DND-41 (cell line): ENCODE data around the gene RUVBL1.

ENCODE experiments used
- ATAC-seq: fragments of 200-7000 bp; cut with Tn5 transposase; 3 replicates; pipeline ENCODE4 v1.9.1; 2021; ENCODE audit warnings: low read depth; ENCODE audit not compliant: insufficient read depth
- DNase-seq: peaks from one replicate; pipeline ENCODE4 v3.0.0-alpha.2; 2020
- H2AFZ ChIP-seq: 2 replicates; pipeline ENCODE4 v1.6.0; 2012; ENCODE audit warnings: low read depth, low read length
- H3K27ac ChIP-seq: 2 replicates; pipeline ENCODE4 v1.5.1; 2012; ENCODE audit warnings: low read length, inconsistent platforms
- H3K27me3 ChIP-seq: fragments of 200-600 bp; sonication (generic); 2 replicates; pipeline ENCODE4 v1.6.0; 2012; ENCODE audit warnings: low read length, mild to moderate bottlenecking, inconsistent platforms; ENCODE audit not compliant: insufficient read depth, poor library complexity
- H3K36me3 ChIP-seq: 2 replicates; pipeline ENCODE4 v1.5.1; 2012; ENCODE audit warnings: low read length, inconsistent platforms; ENCODE audit not compliant: insufficient read depth
- H3K4me1 ChIP-seq: 2 replicates; pipeline ENCODE4 v1.5.1; 2012; ENCODE audit warnings: mild to moderate bottlenecking, low read length; ENCODE audit not compliant: insufficient read depth
- H3K4me2 ChIP-seq: 2 replicates; pipeline ENCODE4 v1.6.0; 2012; ENCODE audit warnings: mild to moderate bottlenecking, moderate library complexity, low read length, inconsistent platforms; ENCODE audit not compliant: insufficient read depth
- H3K4me3 ChIP-seq, 2 experiments: fragments of 200-600 bp in 1 of 2; shearing (Covaris generic) in 1 of 2; 2 replicates each; pipeline ENCODE4 v1.5.1; 2012 to 2016; ENCODE audit warnings: inconsistent platforms in 2 of 2, low read length in 2 of 2, mild to moderate bottlenecking in 2 of 2, low read depth in 1 of 2, moderate library complexity in 1 of 2
- H3K79me2 ChIP-seq: 2 replicates; pipeline ENCODE4 v1.6.0; 2012; ENCODE audit warnings: low read length, inconsistent platforms; ENCODE audit not compliant: insufficient read depth
- H3K9ac ChIP-seq: 2 replicates; pipeline ENCODE4 v1.6.0; 2012; ENCODE audit warnings: low read depth, mild to moderate bottlenecking, inconsistent platforms, low read length, moderate library complexity
- H3K9me3 ChIP-seq: 2 replicates; pipeline ENCODE4 v1.5.1; 2012; ENCODE audit warnings: low read length, moderate library complexity, mild to moderate bottlenecking, inconsistent platforms; ENCODE audit not compliant: insufficient read depth, severe bottlenecking
- H4K20me1 ChIP-seq: 2 replicates; pipeline ENCODE4 v1.6.0; 2012; ENCODE audit warnings: low read length; ENCODE audit not compliant: insufficient read depth
- EZH2 ChIP-seq: IDR thresholded peaks from 3 replicates; pipeline ENCODE4 v1.6.1; 2012; ENCODE audit warnings: borderline replicate concordance, low read depth, mild to moderate bottlenecking, moderate library complexity, low read length, inconsistent platforms; ENCODE audit not compliant: severe bottlenecking
- TF ChIP-seq, protein P1 (sequence below): IDR thresholded peaks from 2 replicates; pipeline ENCODE4 v1.5.1; 2012; ENCODE audit warnings: borderline replicate concordance, low read length, moderate library complexity, mild to moderate bottlenecking; ENCODE audit not compliant: poor library complexity, severe bottlenecking; ENCODE audit errors: extremely low read depth

Gene RUVBL1

DNA sequence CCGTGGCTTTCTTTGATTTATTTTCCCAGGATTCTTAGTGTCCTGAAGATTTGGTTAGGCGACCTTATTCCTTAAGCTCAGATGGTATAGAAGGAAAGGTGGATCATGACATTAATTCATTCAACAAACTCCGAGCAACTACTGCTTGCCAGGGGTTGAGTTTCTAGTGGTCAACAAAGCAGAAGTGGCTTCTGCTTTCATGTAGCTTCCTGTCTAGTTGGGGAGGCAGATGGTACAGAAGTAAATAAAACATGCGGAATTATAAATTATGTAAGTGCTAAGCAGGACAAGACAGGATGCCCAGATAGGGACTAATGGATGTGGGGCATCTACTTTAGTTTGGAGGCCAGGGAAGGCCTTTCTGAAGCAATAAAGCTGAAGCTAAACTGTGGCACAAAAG lies 45.2 kb upstream of the RUVBL1 start:
- no peak overlapping the region for H3K27ac ChIP-seq
- H3K9ac ChIP-seq = no peak overlapping the region
- no peaks in the 10 kb centered on the region for H3K4me1 ChIP-seq
- no peaks in the 10 kb centered on the region for H3K27me3 ChIP-seq
- H3K4me3 ChIP-seq = no peak overlapping the region
- no peak for TF ChIP-seq EZH2
- TF ChIP-seq, protein P1, sequence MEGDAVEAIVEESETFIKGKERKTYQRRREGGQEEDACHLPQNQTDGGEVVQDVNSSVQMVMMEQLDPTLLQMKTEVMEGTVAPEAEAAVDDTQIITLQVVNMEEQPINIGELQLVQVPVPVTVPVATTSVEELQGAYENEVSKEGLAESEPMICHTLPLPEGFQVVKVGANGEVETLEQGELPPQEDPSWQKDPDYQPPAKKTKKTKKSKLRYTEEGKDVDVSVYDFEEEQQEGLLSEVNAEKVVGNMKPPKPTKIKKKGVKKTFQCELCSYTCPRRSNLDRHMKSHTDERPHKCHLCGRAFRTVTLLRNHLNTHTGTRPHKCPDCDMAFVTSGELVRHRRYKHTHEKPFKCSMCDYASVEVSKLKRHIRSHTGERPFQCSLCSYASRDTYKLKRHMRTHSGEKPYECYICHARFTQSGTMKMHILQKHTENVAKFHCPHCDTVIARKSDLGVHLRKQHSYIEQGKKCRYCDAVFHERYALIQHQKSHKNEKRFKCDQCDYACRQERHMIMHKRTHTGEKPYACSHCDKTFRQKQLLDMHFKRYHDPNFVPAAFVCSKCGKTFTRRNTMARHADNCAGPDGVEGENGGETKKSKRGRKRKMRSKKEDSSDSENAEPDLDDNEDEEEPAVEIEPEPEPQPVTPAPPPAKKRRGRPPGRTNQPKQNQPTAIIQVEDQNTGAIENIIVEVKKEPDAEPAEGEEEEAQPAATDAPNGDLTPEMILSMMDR = no peak
- ATAC-seq (no peak), DNase-seq (no peak)
- peaks cover 48% of the 10 kb centered on the region; the same call in 1 of the 2 replicates for H3K79me2 ChIP-seq
- peaks cover 50% of the 10 kb centered on the region for H4K20me1 ChIP-seq
- H3K4me2 ChIP-seq = no peak overlapping the region
- H2AFZ ChIP-seq = no peak overlapping the region
- no peaks in the 10 kb centered on the region for H3K9me3 ChIP-seq
- peaks cover 4% of the 10 kb centered on the region; the same call in 1 of the 2 replicates for H3K36me3 ChIP-seq

DNA sequence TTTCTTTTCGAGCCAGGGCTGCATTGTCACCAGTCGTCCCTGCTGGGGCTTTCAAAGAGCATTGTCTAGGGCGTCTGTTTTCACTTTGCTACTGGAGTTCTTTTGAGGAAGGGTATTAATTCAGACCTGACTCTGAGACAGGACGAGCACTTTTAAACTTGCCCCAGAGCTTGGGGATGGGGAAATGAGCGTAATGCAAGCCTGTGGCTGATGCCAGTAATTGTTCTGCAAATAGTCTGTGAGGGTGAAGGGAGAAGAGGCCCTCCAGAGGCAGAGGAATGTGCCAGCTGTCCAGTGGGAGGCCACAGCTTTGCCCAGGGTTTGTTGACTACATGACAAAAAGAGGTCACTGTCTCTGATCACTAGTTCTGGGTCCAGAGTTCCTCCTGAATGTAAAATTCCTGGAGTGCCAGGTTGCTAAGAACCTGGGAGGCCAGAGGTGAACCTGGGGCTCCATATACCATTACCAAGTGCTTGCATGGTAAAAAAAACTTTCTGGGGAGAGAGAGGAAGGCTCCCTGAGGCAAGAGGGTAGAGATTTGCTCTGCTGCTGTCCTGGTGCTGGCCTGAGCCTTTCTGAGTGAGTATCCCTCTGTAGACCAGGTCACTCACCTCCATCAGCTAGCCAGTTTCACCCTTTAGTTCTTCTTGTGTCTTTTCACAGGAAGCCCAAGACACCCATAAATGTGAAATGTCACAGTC lies 44.5 kb upstream of the RUVBL1 start:
- no peak overlapping the region for H3K27ac ChIP-seq
- no peaks in the 10 kb centered on the region for H3K9me3 ChIP-seq
- no peak for ATAC-seq
- H4K20me1 ChIP-seq = peaks cover 47% of the 10 kb centered on the region
- peaks cover 46% of the 10 kb centered on the region; the same call in 1 of the 2 replicates for H3K79me2 ChIP-seq
- no peak for TF ChIP-seq EZH2
- TF ChIP-seq, protein P1 = no peak
- no peak for DNase-seq
- H2AFZ ChIP-seq = no peak overlapping the region
- H3K9ac ChIP-seq = no peak overlapping the region
- no peak overlapping the region for H3K4me3 ChIP-seq
- no peaks in the 10 kb centered on the region for H3K4me1 ChIP-seq
- peaks cover 4% of the 10 kb centered on the region; the same call in 1 of the 2 replicates for H3K36me3 ChIP-seq
- no peak overlapping the region for H3K4me2 ChIP-seq
- H3K27me3 ChIP-seq = no peaks in the 10 kb centered on the region

DNA sequence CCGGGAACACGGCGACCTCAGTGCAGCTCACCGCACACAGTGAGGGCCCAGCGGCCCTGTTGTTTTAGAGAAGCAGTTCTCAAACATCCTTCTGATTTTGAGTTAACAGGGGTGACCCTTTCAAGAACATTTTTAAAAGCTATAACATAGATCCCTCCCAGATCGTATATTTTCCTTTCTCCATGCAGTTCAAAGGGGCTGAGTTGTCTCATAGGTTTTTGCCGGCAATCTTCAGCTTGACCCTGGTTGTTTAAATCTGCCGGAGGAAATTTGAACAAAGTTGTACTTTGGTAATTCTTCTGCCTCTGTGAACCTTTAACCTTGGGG lies 44.0 kb upstream of the RUVBL1 start:
- Histone ChIP-seq H3K27me3 (no peaks in the 10 kb centered on the region), H3K4me3 (no peak overlapping the region), H3K4me2 (no peak overlapping the region), H3K9me3 (no peaks in the 10 kb centered on the region), H3K79me2 (peaks cover 50% of the 10 kb centered on the region), H3K9ac (no peak overlapping the region), H2AFZ (no peak overlapping the region), H3K27ac (no peak overlapping the region), H3K36me3 (peaks cover 4% of the 10 kb centered on the region; the same call in 1 of the 2 replicates), H3K4me1 (no peaks in the 10 kb centered on the region), H4K20me1 (peaks cover 42% of the 10 kb centered on the region)
- no peak for DNase-seq
- ATAC-seq = no peak
- TF ChIP-seq, protein P1 = no peak
- no peak for TF ChIP-seq EZH2
